B cell (primary cell): ENCODE measurements around the gene APP. TPM values are rescaled to one million over a fixed set of nuclear protein-coding genes. Genes with fewer than 3 reads are reported as not detected.
"Not testable (repeated sequence)": the region's sequence is repeated elsewhere in the genome, so short reads cannot be mapped to it uniquely, and the experiment has no call there.

Experiments
- ATAC-seq: fragments of 200-7000 bp; cut with Tn5 transposase; one replicate; pipeline ENCODE4 v1.10.0; 2021; ENCODE audit warnings: low read depth, mild to moderate bottlenecking, moderate number of reproducible peaks, moderate library complexity
- CTCF ChIA-PET: fragments of 350-600 bp; sonication (Branson Sonifier 250); formaldehyde crosslinking; loops from one replicate; lab custom pipeline; 2021; ENCODE audit warnings: antibody characterized with exemption, inconsistent platforms; lab: Charles Lee
- POLR2A ChIA-PET: fragments of 350-600 bp; sonication (Branson Sonifier 250); formaldehyde crosslinking; loops from one replicate; lab custom pipeline; 2021; ENCODE audit warnings: antibody characterized with exemption; lab: Charles Lee
- DNase-seq: peaks from one replicate; pipeline ENCODE4 v3.0.0; 2013
- H2AFZ ChIP-seq: 2 replicates; pipeline ENCODE4 v1.6.1; 2012; ENCODE audit warnings: mild to moderate bottlenecking, low read depth, low read length; ENCODE audit not compliant: insufficient read depth, poor library complexity, severe bottlenecking
- H3K27ac ChIP-seq, 2 donors: 1 replicate in 1 of 2; 2 replicates in 1 of 2; pipeline ENCODE4 v1.5.1; 2012 to 2013; ENCODE audit warnings: low read length in 2 of 2, mild to moderate bottlenecking in 2 of 2, moderate library complexity in 1 of 2
- H3K27me3 ChIP-seq, 4 experiments: fragments of 200-600 bp in 1 of 4; sonication (generic) in 1 of 4; replicated peaks in 1 of 4; 1 replicate in 2 of 4; 2 replicates in 2 of 4; pipeline versions ENCODE4 v1.6.1 to v1.7.0; 2013 to 2016; ENCODE audit warnings: low read length in 3 of 4, mild to moderate bottlenecking in 2 of 4, mixed read lengths in 1 of 4, moderate library complexity in 1 of 4; ENCODE audit not compliant: insufficient read depth in 4 of 4, control insufficient read depth in 3 of 4; ENCODE audit errors: control extremely low read depth in 1 of 4
- H3K36me3 ChIP-seq, 2 experiments: replicated peaks in 1 of 2; 1 replicate in 1 of 2; 2 replicates in 1 of 2; pipeline versions ENCODE4 v1.6.1 to v1.7.1; 2013; ENCODE audit warnings: low read length in 1 of 2; ENCODE audit not compliant: insufficient read depth in 2 of 2, control insufficient read depth in 1 of 2; ENCODE audit errors: control extremely low read depth in 1 of 2, extremely low read depth in 1 of 2
- H3K4me1 ChIP-seq, 2 donors: fragments of 200-600 bp in 1 of 2; sonication (generic) in 1 of 2; 1 replicate in 1 of 2; 2 replicates in 1 of 2; pipeline versions ENCODE4 v1.5.1 to v1.6.1; 2013 to 2017; ENCODE audit warnings: low read length in 2 of 2; ENCODE audit not compliant: control insufficient read depth in 2 of 2, insufficient read depth in 2 of 2
- H3K4me2 ChIP-seq: replicated peaks from 2 replicates; pipeline ENCODE3; 2012; ENCODE audit warnings: mild to moderate bottlenecking, low read depth, low read length; ENCODE audit not compliant: poor library complexity, severe bottlenecking
- H3K4me3 ChIP-seq, 5 experiments: fragments of 200-600 bp in 1 of 5; sonication (generic) in 1 of 5; 1 replicate in 3 of 5; 2 replicates in 2 of 5; pipeline versions ENCODE4 v1.5.1 to v1.7.0; 2011 to 2016; ENCODE audit warnings: low read length in 4 of 5, mild to moderate bottlenecking in 4 of 5, low read depth in 2 of 5, control low read depth in 1 of 5, moderate library complexity in 1 of 5; ENCODE audit not compliant: insufficient read depth in 1 of 5; ENCODE audit errors: control extremely low read depth in 1 of 5, extremely low read depth in 1 of 5
- H3K79me2 ChIP-seq: fragments of 200-600 bp; sonication (generic); one replicate; pipeline ENCODE4 v1.6.0; 2016; ENCODE audit warnings: low read length; ENCODE audit not compliant: control insufficient read depth, insufficient read depth
- H3K9ac ChIP-seq: fragments of 200-600 bp; sonication (generic); 2 replicates; pipeline ENCODE4 v1.6.1; 2017; ENCODE audit warnings: mild to moderate bottlenecking, low read length, moderate library complexity
- H3K9me3 ChIP-seq, 3 donors: one replicate each; pipeline versions ENCODE4 v1.6.1 to v1.7.1; 2013; ENCODE audit warnings: low read length in 2 of 3; ENCODE audit not compliant: control insufficient read depth in 2 of 3, insufficient read depth in 1 of 3; ENCODE audit errors: control extremely low read depth in 1 of 3
- H4K20me1 ChIP-seq: 2 replicates; pipeline ENCODE4 v1.6.0; 2012; ENCODE audit warnings: mild to moderate bottlenecking, low read length; ENCODE audit not compliant: insufficient read depth, control insufficient read depth, poor library complexity, severe bottlenecking
- H3K27ac Mint-ChIP-seq: one replicate; pipeline ENCODE4 v1.8.0; 2021; ENCODE audit warnings: mixed read lengths
- H3K27me3 Mint-ChIP-seq: one replicate; pipeline ENCODE4 v1.8.0; 2021; ENCODE audit warnings: mixed read lengths
- H3K4me1 Mint-ChIP-seq: one replicate; pipeline ENCODE4 v1.8.0; 2021; ENCODE audit warnings: mixed read lengths
- H3K4me3 Mint-ChIP-seq: one replicate; pipeline ENCODE4 v1.8.0; 2021; ENCODE audit warnings: mixed read lengths
- H3K9me3 Mint-ChIP-seq: one replicate; pipeline ENCODE4 v1.8.0; 2022; ENCODE audit warnings: mixed read lengths; ENCODE audit not compliant: insufficient read depth
- EZH2 ChIP-seq: IDR thresholded peaks from 2 replicates; pipeline ENCODE4 v1.6.1; 2012; ENCODE audit warnings: borderline replicate concordance, low read depth, mild to moderate bottlenecking, moderate library complexity, low read length; ENCODE audit not compliant: insufficient read depth, poor library complexity, severe bottlenecking
- WGBS: methylation state at CpG from one replicate; pipeline ENCODE4 v1.1.5; 2013; ENCODE audit warnings: missing lambda C conversion rate; ENCODE audit not compliant: insufficient coverage; 5-methylcytosine and 5-hydroxymethylcytosine counted together
- intact Hi-C: fragments of 100-400 bp; cut with micrococcal nuclease; formaldehyde crosslinking; loops from one replicate; pipeline ENCODE4 v1.10.0; 2022
- polyA plus RNA-seq: library from polyadenylated mRNA; depleted of rRNA; stranded (reverse); fragments of >200 nt; gene quantifications from 2 replicates; pipeline ENCODE4 v1.2.3, GENCODE V29; 2012
- total RNA-seq, 2 donors: library from RNA; stranded (reverse); fragments of 120-200 nt in 1 of 2; gene quantifications; 1 replicate in 1 of 2; 2 replicates in 1 of 2; pipeline versions ENCODE4 v1.2.3 to v1.2.4, GENCODE V29; 2013 to 2022
- TF ChIP-seq, protein P1 (sequence below): fragments of 200-600 bp; IDR thresholded peaks from one replicate; pipeline ENCODE4 v1.8.0; 2022; ENCODE audit warnings: antibody characterized with exemption, mild to moderate bottlenecking

Gene APP
- total and polyA plus RNA-seq, 2 donors (not counting 1 experiment from before 2014, with no cell fraction given): 28.3 to 34.7 TPM

- 100% methylated on average over 6 of the region's 6 CpGs for WGBS
- H3K27me3 Mint-ChIP-seq, POLR2A ChIA-PET, H3K4me1 Mint-ChIP-seq, H3K27ac Mint-ChIP-seq, H2AFZ ChIP-seq, H3K4me2 ChIP-seq, H3K9ac ChIP-seq, H4K20me1 ChIP-seq, H3K27ac ChIP-seq, H3K4me3 ChIP-seq, H3K9me3 ChIP-seq, intact Hi-C loops, H3K36me3 ChIP-seq, DNase-seq, H3K4me3 Mint-ChIP-seq, ATAC-seq, H3K9me3 Mint-ChIP-seq, H3K4me1 ChIP-seq, H3K27me3 ChIP-seq, H3K79me2 ChIP-seq: not testable (repeated sequence)
- CTCF ChIA-PET: interaction anchor here (0.7 kb wide), 1 partner anchor 113 kb away, joined by 3 read pairs; no protein-coding TSS in a partner anchor
Observed at GRCh38 chr21:26022598-26023337, 147.8 kb downstream of the APP start.

GRCh38 chr21:26020510-26020909, 150.1 kb downstream of the APP start:
- Mint-ChIP-seq H3K9me3 (no peaks in the 10 kb centered on the region), H3K27me3 (no peaks in the 10 kb centered on the region), H3K27ac (no peak overlapping the region), H3K4me1 (no peaks in the 10 kb centered on the region), H3K4me3 (no peak overlapping the region)
- Histone ChIP-seq H3K36me3 (peaks cover 0 to 10% of the 10 kb centered on the region in 2 experiments), H3K9me3 (no peaks in the 10 kb centered on the region), H3K4me2 (no peak overlapping the region), H4K20me1 (no peaks in the 10 kb centered on the region), H3K4me1 (no peaks in the 10 kb centered on the region), H3K9ac (no peak overlapping the region), H3K79me2 (no peaks in the 10 kb centered on the region), H3K4me3 (no peak overlapping the region), H2AFZ (no peak overlapping the region), H3K27me3 (no peaks in the 10 kb centered on the region), H3K27ac (no peak overlapping the region)
- TF ChIP-seq EZH2: no peak
- TF ChIP-seq, protein P1, sequence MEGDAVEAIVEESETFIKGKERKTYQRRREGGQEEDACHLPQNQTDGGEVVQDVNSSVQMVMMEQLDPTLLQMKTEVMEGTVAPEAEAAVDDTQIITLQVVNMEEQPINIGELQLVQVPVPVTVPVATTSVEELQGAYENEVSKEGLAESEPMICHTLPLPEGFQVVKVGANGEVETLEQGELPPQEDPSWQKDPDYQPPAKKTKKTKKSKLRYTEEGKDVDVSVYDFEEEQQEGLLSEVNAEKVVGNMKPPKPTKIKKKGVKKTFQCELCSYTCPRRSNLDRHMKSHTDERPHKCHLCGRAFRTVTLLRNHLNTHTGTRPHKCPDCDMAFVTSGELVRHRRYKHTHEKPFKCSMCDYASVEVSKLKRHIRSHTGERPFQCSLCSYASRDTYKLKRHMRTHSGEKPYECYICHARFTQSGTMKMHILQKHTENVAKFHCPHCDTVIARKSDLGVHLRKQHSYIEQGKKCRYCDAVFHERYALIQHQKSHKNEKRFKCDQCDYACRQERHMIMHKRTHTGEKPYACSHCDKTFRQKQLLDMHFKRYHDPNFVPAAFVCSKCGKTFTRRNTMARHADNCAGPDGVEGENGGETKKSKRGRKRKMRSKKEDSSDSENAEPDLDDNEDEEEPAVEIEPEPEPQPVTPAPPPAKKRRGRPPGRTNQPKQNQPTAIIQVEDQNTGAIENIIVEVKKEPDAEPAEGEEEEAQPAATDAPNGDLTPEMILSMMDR: no peak
- WGBS: no CpG with 5 or more reads among the region's 1 CpG
- CTCF ChIA-PET: no interaction called here
- ATAC-seq (no peak), DNase-seq (no peak)
- intact Hi-C loops: no loop called here
- POLR2A ChIA-PET: no interaction called here
